Medulla oblongata (tissue), 1 donor: ENCODE data around the gene KCNJ1.
A peak's percentile ranks its signal among the peaks of the same experiment; 100 is the strongest.

Experiments
- DNase-seq: peaks from one replicate; pipeline ENCODE4 v3.0.0-alpha.2; 2015; ENCODE audit errors: extremely low spot score

KCNJ1 gene

GRCh38 chr11:128852327-128853023 lies 14.6 kb downstream of the KCNJ1 start:
- no peak for DNase-seq

DNA sequence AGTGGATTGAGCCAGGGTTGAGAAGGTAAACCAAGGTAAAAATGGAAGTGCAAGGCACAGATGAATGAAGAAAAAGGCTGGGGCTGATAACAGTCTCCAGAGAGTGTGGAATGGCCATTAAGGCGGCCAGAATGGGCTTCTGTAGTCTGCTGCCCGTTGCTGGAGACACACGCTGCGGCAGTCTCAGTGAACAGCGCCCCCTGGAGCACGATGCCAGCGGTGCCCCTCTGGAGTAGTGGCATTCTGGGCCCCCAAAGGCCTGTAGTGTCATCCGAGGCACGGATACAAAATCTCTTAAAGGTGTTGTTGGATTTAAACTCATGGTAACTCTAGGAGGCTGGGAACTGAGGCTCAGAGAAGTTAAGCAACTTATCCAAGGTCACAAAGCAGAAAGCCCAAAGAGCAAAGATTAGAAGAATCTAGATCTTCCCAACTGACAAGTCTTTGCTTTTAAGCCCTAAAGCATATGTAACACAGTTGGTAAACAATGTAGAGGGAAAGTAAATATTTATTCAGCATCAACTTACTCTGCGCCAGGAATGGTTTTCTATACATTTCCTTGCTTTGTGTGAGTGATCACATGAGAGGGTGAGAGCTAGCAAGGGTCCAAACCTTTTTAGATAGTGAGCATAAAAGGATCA lies 18.2 kb downstream of the KCNJ1 start:
- no peak for DNase-seq

GRCh38 chr11:128846985-128847384 lies 20.1 kb downstream of the KCNJ1 start:
- DNase-seq = no peak

DNA sequence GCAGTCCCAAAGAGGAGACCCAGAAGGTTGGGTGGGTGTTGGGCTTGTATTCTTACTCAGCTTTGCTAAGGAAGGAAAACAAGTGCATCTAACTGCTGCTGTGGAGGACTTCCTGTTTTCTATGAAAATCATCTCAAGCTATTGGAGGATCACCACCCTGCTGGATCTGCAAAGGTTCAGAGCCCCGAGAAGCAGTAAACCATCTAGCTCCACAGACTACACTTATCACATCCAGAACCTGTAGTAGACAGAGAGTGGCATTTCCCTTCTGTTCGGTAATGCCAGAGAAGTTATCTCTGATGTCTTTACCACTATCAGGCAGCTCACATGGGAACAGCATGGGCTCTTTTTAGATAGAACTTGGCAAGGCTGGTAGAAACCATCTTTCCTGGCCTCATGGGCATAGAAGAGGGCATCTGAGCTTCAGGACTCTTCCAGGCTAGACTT lies 21.7 kb downstream of the KCNJ1 start:
- DNase-seq = no peak

DNA sequence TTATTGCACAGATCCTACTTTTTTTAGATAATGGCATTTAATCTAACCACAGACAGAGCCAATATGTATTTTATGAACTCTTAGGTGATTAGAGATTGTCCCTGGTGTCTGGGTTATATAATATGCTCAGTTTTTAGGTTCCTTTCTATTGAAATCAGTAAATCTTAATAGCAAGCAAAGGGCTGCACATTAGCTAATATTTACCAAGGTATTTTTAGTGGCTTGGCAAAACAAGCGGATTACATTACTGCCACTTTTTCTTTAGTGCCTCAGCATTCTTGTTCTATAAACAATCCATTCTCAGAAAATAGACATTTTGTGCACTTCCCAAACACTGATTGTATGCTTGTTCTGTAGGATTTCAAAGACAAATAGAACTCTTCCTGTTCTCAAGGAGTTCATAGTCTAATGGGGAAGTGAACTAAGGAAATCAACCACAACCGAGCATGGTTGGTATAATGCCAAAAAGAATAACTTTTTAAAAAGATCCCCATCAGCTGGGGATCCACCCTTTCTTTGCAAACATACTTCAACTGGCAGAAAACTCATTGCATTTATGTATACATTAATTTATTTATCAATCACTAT lies 23.8 kb downstream of the KCNJ1 start:
- DNase-seq = no peak

GRCh38 chr11:128841461-128842072 lies 25.5 kb downstream of the KCNJ1 start:
- DNase-seq = no peak

GRCh38 chr11:128840783-128841182 lies 26.3 kb downstream of the KCNJ1 start:
- DNase-seq = no peak

GRCh38 chr11:128840137-128840536 lies 27.0 kb downstream of the KCNJ1 start:
- no peak for DNase-seq

- DNase-seq = no peak
Observed at GRCh38 chr11:128839081-128839480, 28.0 kb downstream of the KCNJ1 start.

GRCh38 chr11:128837627-128838026 lies 29.5 kb downstream of the KCNJ1 start:
- DNase-seq = no peak

- no peak for DNase-seq
Observed at GRCh38 chr11:128835741-128836430, 31.2 kb downstream of the KCNJ1 start.

DNA sequence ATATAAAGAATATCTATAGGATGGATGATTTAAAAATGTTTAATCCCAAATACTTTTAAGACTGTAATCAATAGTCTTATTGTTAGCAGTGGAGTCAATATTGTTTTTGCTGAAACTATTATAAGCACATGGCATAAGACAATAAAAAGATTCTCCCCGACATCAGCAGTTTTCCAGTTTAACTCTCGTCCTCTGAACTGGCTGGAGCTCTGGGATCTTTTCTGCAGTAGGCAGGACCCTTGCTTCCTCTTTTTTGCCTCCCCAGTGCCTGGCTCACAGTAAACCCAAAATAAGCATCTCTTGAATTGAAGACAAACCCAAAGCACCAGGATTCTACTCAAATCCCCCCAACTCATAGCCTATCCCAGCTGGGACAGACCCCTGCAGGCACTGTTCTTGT lies 32.9 kb downstream of the KCNJ1 start:
- no peak for DNase-seq

- no peak for DNase-seq
Observed at GRCh38 chr11:128832121-128832497, 35.0 kb downstream of the KCNJ1 start.

DNA sequence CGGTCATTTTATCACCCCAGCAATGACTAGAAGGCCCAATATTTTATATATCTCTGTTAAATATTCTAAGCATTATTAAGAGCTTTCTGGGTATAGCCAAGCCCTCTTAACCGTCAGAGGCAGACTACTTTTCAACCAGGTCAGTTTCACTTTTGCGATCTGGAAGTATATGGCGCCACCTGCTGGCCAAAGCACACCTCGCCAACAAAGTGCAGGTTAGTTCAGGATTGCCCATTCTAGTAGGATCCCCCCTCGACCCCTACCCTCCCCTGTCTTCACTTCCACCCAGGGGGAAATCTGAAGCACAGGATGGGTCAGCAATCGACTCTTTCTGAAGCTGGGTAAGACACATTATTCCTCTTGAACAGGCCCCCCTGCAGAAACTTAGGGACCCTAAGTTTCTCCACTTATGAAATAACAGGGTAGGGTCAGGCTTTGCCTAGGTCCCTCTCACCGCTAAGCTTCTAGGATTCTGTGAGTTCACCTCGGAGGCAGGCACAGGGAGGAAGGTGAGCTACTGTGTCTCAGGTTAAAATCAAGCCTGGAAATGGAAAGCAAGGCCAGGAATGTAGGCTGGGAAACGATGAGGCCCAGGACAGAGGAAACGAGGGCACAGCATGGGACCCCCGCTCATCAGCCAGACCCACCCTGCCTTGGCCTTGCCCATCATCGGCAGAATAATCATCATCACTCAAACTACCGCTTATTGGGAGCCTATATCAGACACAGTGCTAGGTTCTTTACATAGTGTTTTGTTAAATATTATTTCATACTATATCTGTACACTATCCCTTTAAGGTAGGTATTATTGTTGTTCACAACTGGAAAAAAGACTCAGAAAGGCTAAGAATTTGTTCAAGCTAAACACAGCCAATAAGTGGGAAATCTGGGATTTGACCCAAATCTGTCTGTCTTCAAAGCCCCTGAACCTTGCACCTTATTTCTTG lies 35.6 kb downstream of the KCNJ1 start:
- DNase-seq = peak; percentile 91

- no peak for DNase-seq
Observed at GRCh38 chr11:128830290-128831173, 36.6 kb downstream of the KCNJ1 start.

DNA sequence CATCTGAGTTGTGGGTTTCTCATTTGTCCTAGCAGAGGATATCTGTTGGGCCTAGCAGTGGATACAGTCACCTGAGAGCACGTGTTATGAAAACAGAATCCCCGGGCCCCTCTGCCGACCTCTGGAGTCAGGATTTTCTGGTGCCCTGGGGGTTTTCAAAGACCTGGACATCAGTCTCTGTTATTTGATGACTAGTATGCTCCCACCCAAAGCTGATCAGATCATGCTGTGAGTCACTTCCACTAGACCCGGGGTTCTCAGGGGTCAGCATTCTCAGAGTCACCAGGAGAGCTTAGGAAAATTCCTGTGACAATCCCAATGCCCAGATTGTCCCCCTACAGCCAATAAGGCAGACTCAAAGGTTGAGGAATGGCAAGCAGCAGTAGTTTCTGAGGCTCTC lies 38.7 kb downstream of the KCNJ1 start:
- DNase-seq = no peak

DNA sequence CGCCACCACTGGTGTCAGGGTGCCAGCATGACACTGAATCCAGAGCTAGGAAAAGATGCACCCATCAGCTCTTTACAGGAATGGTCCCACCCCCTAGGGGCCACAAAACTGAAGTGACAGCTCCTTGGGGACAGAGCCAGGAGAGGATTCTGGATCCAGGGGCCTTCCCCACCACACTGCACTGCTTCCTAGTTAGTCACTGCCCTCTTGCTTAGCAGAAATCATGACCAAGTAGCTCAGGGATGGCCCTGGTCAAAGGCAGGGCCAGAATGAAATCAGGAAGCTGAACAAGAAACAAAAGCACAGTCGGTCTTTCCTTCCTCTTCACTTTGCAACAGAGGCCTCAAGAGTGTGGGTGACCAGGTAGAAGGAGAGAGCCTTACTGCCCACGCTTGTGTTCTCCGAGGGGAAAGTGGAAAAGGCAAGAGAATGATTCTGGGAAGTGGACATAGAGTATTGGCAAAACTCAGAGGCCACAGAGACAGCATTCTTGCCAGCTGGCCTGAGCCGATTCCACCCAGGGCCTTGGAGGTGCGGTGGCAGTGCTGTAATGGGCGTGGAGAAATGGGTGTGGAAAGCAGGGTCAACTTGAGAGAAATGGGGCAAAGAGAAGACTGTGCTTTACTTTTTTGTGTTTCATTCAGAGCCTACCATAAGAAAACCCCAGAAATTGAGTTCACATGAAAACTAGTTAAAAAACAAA lies 39.8 kb downstream of the KCNJ1 start:
- DNase-seq = no peak

GRCh38 chr11:128825050-128825784 lies 41.9 kb downstream of the KCNJ1 start:
- no peak for DNase-seq
